Heart right ventricle (tissue), 16 donors: Measurements from ENCODE around the gene PLCB1. TPM values are rescaled to one million over a fixed set of nuclear protein-coding genes. Genes with fewer than 3 reads are reported as not detected.
A peak's percentile ranks its signal among the peaks of the same experiment; 100 is the strongest.

Experiments used
- ATAC-seq, 8 donors: fragments of 200-7000 bp; cut with Tn5 transposase; one replicate each; pipeline ENCODE4 v1.9.1; 2020; ENCODE audit warnings: mild to moderate bottlenecking in 8 of 8, moderate library complexity in 8 of 8, moderate number of reproducible peaks in 1 of 8
- DNase-seq, 2 donors: peaks; one replicate each; pipeline ENCODE4 v3.0.0-alpha.2; 2020
- H3K27ac ChIP-seq, 10 donors: fragments of 200-600 bp; sonication (generic) in 2 of 10; one replicate each; pipeline versions ENCODE4 v1.5.0 to v1.8.0; 2020 to 2022; ENCODE audit warnings: mild to moderate bottlenecking in 3 of 10
- H3K27me3 ChIP-seq, 7 donors: fragments of 200-600 bp; one replicate each; pipeline ENCODE4 v1.8.0; 2021 to 2022; ENCODE audit warnings: mild to moderate bottlenecking in 2 of 7
- H3K36me3 ChIP-seq, 9 donors: fragments of 200-600 bp; sonication (generic) in 1 of 9; one replicate each; pipeline versions ENCODE4 v1.5.0 to v1.8.0; 2020 to 2022; ENCODE audit warnings: mild to moderate bottlenecking in 2 of 9
- H3K4me1 ChIP-seq, 9 donors: fragments of 200-600 bp; sonication (generic) in 1 of 9; one replicate each; pipeline versions ENCODE4 v1.5.0 to v1.8.0; 2020 to 2022; ENCODE audit warnings: mild to moderate bottlenecking in 4 of 9
- H3K4me3 ChIP-seq, 10 donors: fragments of 200-600 bp; sonication (generic) in 2 of 10; one replicate each; pipeline versions ENCODE4 v1.5.0 to v1.8.0; 2020 to 2022; ENCODE audit warnings: mild to moderate bottlenecking in 7 of 10, moderate library complexity in 2 of 10
- H3K9me3 ChIP-seq, 11 donors: fragments of 200-600 bp in 10 of 11; sonication (generic) in 2 of 11; one replicate each; pipeline versions ENCODE4 v1.5.0 to v1.8.0; 2013 to 2022; ENCODE audit warnings: mild to moderate bottlenecking in 2 of 11, control low read depth in 1 of 11, moderate library complexity in 1 of 11
- CTCF ChIP-seq, 9 donors: fragments of 200-600 bp; sonication (generic) in 2 of 9; IDR thresholded peaks; one replicate each; pipeline versions ENCODE4 v1.5.0 to v1.8.0; 2021 to 2022; ENCODE audit warnings: antibody characterized with exemption in 9 of 9, mild to moderate bottlenecking in 5 of 9, moderate library complexity in 1 of 9
- WGBS, 2 donors: extraction: QIAGEN DNeasy Blood & Tissue Kit; methylation state at CpG; one replicate each; pipeline ENCODE4 v1.1.7; 2013; ENCODE audit warnings: inconsistent platforms in 1 of 2; 5-methylcytosine and 5-hydroxymethylcytosine counted together
- intact Hi-C, 10 donors: fragments of 100-400 bp; cut with DNase I; formaldehyde crosslinking; loops; one replicate each; pipeline versions ENCODE4 v1.11.1 to v1.14.2; 2022
- polyA plus RNA-seq, 2 donors: library from polyadenylated mRNA; stranded (reverse); fragments of 200-250 nt; gene quantifications; one replicate each; pipeline ENCODE4 v1.2.3, GENCODE V29; 2013
- total RNA-seq, 10 donors: library from RNA; stranded (reverse); fragmentation: NEBNext Ultra II Directional in 3 of 10; extraction: Animal tissue kit (Norgen Biotek cat#: 25700) in 3 of 10; gene quantifications; one replicate each; pipeline versions ENCODE4 v1.2.1 to v1.2.4, GENCODE V29; 2021 to 2023
- donor health status: Arrhythmogenic right ventricular cardiomyopathy.
- donor health status: ischemic (EF 13 %, LVEDD 7.1; RV severe dilation, severe dysfunction).
- donor health status: healthy with polysubstance abuse.
- donor health status: DM: no; HTN: yes; CAD: no.
- donor health status: DM: no; HTN: no; CAD: no.
- donor health status: ischemic (EF 25% LVEDD 6.9; RV normal size, moderate dysfunction).
- donor health status: ischemic (EF 25% LVEDD 5.7; RV mildly dilated, moderate dysfunction).
- donor health status: healthy.
- donor health status: DM: yes; HTN: yes; CAD: no.
- donor health status: Ischemic cardiomyopathy.
- donor health status: ischemic (EF 35%, LVEDD 5.7; RV mildly dilated, moderate dysfunction).
- donor health status: nonischemic (EF 11% LVEDD 7.7; RV severe dilation, severe dysfunction).
- donor health status: DM: yes; HTN: yes; CAD: no.
- donor health status: PGD.
- donor health status: ischemic (EF 29% LVEDD 5.4; RV normal size, mild dysfunction).
- donor health status: nonischemic (EF 23%, LVEDD 6.1; RV moderate dilation, normal function).

Gene PLCB1
- total and polyA plus RNA-seq, 12 donors = 2.2 to 12.7 (median 7.1) TPM

- ATAC-seq (no peak), DNase-seq (no peak)
- no peak for TF ChIP-seq CTCF (IDR thresholded peaks at IDR 0.05)
- H3K4me3 ChIP-seq = peak overlapping the region in 1 of 10 donors; percentile 31
- peaks cover 0 to 5% (median 0%) of the 10 kb centered on the region in 11 donors for H3K9me3 ChIP-seq
- H3K4me1 ChIP-seq = peaks cover 0 to 30% (median 11%) of the 10 kb centered on the region in 9 donors
- WGBS, 2 donors = 94 to 95% methylated on average over 1 of the region's 1 CpG
- H3K27ac ChIP-seq = no peak overlapping the region
- no peaks in the 10 kb centered on the region for H3K27me3 ChIP-seq
- H3K36me3 ChIP-seq = no peaks in the 10 kb centered on the region
- intact Hi-C loops = no loop called here
These were observed 220.4 kb downstream of the PLCB1 start for GRCh38 chr20:8352486-8352885.

GRCh38 chr20:8353512-8353911 is 221.4 kb downstream of the PLCB1 start:
- WGBS, 2 donors = 89 to 93% methylated on average over 2 of the region's 2 CpGs
- DNase-seq = no peak
- Histone ChIP-seq H3K4me1 (peaks cover 0 to 23% (median 3%) of the 10 kb centered on the region in 9 donors), H3K27me3 (no peaks in the 10 kb centered on the region), H3K9me3 (peaks cover 0 to 5% (median 0%) of the 10 kb centered on the region in 11 donors), H3K36me3 (no peaks in the 10 kb centered on the region), H3K4me3 (no peak overlapping the region), H3K27ac (no peak overlapping the region)
- ATAC-seq = no peak
- no peak for TF ChIP-seq CTCF (IDR thresholded peaks at IDR 0.05)
- intact Hi-C loops = no loop called here

- ATAC-seq = no peak
- WGBS, 2 donors = 95% methylated on average over 3 of the region's 3 CpGs
- H3K4me3 ChIP-seq = no peak overlapping the region
- H3K9me3 ChIP-seq = no peaks in the 10 kb centered on the region
- no peaks in the 10 kb centered on the region for H3K27me3 ChIP-seq
- TF ChIP-seq CTCF (IDR thresholded peaks at IDR 0.05) = no peak
- no peak overlapping the region for H3K27ac ChIP-seq
- no peaks in the 10 kb centered on the region for H3K36me3 ChIP-seq
- no peak for DNase-seq
- intact Hi-C loops = no loop called here
- H3K4me1 ChIP-seq = peaks cover 0 to 23% (median 8%) of the 10 kb centered on the region in 9 donors
These were observed 223.4 kb downstream of the PLCB1 start for GRCh38 chr20:8355453-8355852.

- no peak for DNase-seq
- Histone ChIP-seq H3K27me3 (no peaks in the 10 kb centered on the region), H3K27ac (no peak overlapping the region), H3K4me3 (no peak overlapping the region), H3K36me3 (no peaks in the 10 kb centered on the region), H3K4me1 (peaks cover 0 to 33% (median 11%) of the 10 kb centered on the region in 9 donors), H3K9me3 (no peaks in the 10 kb centered on the region)
- WGBS, 2 donors = 72 to 83% methylated on average over 2 of the region's 2 CpGs
- TF ChIP-seq CTCF (IDR thresholded peaks at IDR 0.05) = no peak
- intact Hi-C loops = no loop called here
- no peak for ATAC-seq
These were observed 224.7 kb downstream of the PLCB1 start for GRCh38 chr20:8356806-8357205.
